GM18951 (cell line): ENCODE data around the gene SLC6A19.

Experiments
- POLR2A ChIP-seq: IDR thresholded peaks from 4 replicates; pipeline ENCODE4 v1.6.1; 2011; ENCODE audit warnings: mild to moderate bottlenecking; ENCODE audit not compliant: insufficient read length, insufficient read depth; ENCODE audit errors: extremely low read depth
- in situ Hi-C: fragments of 300-500 bp; cut with MboI; formaldehyde crosslinking; loops from one replicate; pipeline ENCODE4 v1.12.0; 2022; ENCODE audit warnings: low sequenced_read_pairs, mixed read lengths, inconsistent platforms; ENCODE audit not compliant: unreplicated experiment

Gene SLC6A19

DNA sequence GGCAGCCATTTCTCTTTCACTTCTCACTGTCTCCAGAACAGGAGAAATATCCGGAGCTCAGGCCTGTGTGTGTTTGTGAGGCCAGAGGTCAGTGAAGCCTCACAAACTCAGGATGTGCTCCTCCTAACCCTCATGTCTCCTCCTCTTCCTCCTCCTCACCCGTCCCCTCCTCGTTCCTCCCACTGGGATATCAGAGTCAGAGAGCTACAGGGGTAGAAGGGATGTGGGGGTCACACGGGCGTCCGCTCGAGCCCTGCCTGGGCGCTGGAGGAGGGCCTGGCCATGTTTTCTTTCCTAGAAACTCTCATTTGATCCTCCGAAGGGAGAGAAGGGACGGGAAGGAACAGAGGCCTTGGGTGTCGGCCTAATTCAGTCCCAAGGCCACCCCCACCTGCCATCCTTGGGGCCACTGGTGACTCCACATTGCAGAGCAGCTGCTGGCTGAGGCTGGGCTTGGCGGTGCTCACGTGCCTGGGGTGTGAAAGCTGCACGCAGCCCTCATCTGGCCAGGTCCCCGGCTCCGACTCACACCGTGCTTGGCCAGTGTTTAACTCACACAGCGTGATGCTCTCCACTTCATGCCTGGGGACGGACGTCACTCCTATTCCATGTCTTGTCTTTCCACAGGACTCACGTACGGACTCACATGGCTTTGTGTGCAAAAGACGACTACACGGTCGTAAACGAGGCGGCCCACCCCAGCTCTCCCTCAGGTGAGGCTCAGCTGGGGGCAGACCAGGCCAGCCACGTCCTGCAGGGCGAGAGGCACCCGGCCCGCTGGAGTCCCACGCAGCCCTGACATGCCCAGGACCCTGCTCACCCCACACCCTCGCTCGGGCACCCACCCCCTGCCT, 22.6 kb upstream of the SLC6A19 start:
- in situ Hi-C loops, result loop anchor here (10.0 kb wide), 1 partner anchor 466 kb away; no protein-coding TSS in a partner anchor
- TF ChIP-seq POLR2A, result no peak

DNA sequence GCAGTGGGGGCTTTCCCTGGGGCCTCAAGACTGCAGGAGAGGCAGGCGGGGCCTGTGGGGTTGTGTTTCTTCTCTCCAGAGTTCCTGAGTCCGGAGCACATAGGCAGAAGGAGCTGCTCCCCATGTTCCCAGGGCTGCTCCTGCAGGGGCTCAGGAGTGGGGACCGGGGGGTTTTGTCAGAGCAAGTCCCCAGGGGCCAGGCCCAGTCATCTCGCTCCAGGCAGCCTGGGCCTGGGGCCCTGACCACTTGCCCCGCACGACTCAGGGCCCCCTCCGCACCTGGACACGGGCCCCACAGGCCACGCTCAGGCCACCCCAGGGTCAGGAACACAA, 22.0 kb upstream of the SLC6A19 start:
- no peak for TF ChIP-seq POLR2A
- in situ Hi-C loops, result loop anchor here (10.0 kb wide), 1 partner anchor 465 kb away; no protein-coding TSS in a partner anchor

DNA sequence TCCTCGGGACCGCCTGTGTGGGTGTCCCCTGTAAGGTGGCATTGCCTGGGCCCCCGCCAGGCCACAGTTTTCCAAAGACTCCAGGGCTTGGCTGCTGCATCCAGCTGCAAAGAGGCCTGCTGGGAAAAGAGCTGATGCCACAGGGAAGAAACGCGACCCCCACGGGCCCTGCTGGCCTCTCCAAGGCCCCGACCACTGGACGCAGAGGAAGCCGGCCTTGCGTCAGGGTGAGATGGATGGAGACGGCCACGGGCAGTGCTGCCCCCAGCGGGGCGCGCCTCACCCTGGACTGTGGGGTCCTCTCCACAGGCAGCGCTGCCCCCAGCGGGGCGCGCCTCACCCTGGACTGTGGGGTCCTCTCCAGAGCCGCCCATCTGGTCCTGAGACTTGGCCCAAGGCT, 21.3 kb upstream of the SLC6A19 start:
- in situ Hi-C loops, result no loop called here
- no peak for TF ChIP-seq POLR2A

DNA sequence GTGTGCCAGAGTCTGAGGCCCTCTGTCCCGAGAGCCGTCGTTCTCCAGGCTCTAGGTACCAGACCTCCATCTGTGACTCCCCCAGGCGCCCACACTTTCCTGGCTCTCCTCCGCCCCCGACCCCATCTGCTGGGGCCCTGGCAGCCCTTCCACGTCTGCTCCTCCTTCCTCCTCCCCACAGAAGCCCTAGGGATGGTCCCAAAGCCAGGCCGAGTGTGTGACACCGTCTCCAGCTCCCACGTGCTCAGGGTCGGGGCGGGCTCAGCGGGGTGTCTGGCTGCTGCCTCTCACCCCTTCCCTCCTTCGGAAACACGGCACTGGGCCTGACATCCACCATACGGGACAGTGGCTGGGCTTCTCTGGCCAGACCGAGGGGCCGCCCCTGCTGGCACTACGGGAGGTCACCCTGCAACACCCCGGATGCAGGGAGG, 20.5 kb upstream of the SLC6A19 start:
- in situ Hi-C loops, result no loop called here
- TF ChIP-seq POLR2A, result no peak

DNA sequence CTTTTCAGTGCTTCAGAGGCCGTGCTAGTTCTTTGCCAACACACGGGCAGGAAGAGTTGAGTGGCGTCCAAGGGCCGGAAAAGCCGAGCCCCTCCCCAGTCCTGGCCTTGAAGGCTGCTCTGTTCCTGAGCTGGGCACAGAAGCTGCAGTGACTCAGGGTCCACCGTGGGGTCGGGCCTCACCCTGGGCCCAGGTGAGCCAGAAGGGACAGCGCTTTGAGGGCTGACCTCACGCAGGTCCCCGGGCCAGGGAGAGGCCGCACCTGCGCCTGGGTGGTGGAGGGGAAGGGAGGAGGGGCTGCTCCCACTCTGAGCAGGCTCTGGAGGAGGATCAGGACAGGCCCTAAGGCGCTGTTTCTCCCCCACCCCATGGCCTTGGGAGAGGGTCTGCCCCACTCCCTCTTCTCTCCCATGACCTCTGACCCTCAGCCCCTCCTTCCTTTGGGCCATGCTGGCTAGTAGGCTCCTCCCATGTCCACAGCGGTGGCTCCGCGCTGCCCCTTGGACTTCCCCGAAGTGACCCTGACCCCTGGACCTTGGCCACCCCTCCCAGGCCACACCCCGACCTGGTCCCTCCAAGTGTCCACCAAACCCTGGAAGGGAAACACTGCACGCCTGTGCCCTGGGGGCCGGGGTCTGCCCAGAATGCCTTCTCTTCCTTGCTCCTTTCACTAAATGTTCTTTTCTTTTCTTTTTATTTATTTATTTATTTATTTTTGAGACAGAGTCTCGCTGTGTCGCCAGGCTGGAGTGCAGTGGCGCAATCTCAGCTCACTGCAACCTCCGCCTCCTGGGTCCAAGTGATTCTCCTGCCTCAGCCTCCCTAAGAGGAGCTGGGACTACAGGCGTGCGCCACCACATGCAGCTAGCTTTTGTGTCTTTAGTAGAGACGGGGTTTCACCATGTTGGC, 19.7 kb upstream of the SLC6A19 start:
- in situ Hi-C loops, result no loop called here
- TF ChIP-seq POLR2A, result no peak

DNA sequence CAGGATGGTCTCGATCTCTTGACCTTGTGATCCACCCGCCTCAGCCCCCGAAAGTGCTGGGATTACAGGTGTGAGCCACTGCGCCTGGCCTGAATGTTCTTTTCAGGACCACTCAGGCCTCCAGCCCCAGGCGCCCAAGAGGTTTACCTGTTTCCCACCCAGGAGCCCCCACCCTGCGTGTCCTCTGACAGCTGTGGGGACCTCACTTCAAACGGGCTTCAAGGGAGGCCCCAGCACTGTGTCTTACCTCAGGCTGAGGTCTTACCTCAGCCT, 19.1 kb upstream of the SLC6A19 start:
- in situ Hi-C loops, result no loop called here

DNA sequence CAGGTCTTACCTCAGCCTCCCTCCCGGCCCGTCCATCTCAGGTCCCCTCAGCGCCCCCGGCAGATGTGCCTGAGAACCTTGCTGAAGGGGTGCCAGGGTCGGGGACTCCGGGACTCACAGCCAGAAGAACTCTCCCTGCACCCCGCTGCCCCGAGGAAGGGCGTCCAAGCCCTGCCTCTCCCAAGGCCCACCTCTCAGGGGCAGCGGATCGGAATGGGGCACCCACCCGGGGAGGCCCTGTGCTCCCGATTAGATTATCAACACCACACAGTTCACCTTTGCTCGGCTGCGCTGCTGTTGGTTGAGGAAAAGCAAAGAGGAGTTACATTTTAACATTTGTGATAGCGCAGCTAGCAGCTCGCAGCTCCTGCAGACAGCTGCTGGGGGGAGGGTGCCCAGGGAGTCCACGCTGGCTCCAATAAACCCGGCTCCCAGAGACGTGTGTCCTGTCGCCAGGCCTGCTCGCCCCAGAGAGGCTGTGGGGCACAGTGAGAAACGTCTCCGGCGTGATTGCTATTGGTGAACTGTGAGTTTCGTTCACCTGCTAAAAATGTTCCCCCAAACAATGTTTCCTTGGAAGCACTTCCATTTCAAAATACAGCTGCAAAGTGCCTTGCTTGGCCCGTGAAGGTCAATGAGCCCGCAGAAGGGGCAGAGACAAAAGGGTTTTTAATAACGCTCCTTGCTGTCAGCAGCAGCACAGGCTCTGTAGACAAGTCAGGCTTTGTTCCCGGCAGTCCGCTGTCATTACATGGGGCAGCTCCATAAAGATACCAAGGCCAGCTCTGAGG, 18.6 kb upstream of the SLC6A19 start:
- no peak for TF ChIP-seq POLR2A
- in situ Hi-C loops, result no loop called here

More for the DNA sequence above, 19.1 kb upstream of the SLC6A19 start:
- TF ChIP-seq POLR2A, result no peak

DNA sequence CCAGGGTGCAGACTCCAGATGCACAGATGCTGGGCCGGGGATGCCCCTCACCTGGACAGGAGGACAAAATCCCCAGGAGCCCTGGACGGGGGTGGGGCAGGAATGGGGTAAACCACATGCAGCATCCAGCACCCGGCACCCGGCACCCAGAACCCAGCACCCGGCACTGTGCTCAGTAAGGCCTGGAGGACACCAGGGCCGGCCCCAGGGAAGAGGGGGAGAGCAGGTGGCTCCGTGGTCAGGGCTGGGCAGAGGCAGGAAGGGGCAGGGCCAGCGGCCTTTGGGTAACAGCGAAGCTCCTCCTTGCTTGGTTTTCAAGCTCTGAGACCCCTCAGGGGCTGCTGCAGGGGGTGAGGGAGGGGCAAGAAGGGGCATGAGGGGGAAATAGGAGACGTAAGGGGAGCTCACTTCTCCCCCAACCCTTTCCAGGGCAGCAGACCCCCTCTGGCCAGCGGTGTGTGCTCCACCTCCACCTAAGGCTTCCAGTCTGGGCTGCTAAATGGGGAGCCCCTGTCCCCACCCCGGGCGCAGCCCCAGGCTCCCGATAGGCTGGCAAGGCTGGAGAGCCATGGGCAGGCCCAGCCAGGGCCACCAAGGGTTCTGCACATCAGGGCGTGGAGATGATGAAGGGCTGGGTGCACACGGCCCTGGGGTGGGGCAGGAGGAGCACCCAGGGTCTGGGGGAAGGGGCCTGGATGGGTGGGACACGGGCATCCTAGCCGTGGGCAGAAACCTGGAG, 17.8 kb upstream of the SLC6A19 start:
- TF ChIP-seq POLR2A, result no peak
- in situ Hi-C loops, result no loop called here

DNA sequence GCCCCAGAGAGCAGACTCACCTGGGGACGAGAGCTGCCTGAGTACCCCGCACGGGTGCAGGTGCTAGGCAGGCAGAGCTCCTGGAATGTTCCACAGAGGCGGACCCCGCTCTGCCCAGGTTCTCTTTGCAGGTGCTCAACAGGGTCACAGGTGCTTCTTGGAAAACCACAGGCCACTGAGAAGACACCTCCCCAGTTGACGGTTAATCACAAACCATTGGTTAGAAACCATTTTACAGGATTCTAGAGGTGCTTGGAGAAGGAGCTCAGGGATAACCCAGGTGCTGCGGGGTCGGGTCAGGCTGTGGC, 17.3 kb upstream of the SLC6A19 start:
- TF ChIP-seq POLR2A, result no peak
- in situ Hi-C loops, result no loop called here

DNA sequence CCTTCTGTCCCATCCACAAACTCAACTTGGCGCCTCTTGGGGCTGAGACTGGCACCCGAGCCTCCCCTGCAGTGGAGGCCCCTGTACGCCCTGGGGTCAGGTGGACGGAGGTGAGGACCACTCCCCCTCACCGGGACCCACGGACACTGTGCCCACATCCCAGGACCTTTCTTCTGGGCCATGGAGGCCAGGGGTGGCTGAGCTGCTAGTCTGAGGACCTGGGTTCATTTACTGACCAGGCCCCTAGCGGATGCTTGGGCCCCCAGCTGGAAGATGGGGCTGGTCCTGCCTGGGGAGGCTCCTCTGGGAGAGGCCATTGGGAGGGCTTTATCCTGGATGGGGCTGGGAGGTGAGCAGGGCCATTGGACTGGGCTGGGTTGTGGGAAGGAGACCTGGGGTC, 16.9 kb upstream of the SLC6A19 start:
- in situ Hi-C loops, result no loop called here
- TF ChIP-seq POLR2A, result no peak

DNA sequence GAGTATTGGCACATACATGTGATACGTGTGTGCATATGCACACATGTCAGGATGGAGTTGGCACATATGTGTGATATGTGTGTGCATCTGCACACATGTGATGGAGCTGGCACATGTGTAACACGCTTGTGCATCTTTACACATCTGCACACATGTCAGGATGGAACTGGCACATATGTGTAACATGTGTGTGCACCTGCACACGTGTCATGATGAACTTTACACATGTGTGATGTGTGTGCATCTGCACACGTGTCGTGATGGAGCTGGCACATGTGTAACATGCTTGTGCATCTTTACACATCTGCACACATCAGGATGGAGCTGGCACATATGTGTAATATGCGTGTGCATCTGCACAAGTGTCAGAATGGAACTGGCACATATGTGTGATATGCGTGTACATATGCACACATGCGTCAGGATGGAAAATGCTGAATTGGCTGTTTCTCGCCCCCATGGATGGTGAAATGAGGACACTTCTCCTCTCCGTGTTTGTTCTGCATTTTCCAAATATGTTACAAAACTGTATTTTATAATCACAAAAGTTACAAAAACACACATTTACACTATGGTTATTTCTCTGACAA, 16.3 kb upstream of the SLC6A19 start:
- in situ Hi-C loops, result no loop called here
- TF ChIP-seq POLR2A, result no peak

DNA sequence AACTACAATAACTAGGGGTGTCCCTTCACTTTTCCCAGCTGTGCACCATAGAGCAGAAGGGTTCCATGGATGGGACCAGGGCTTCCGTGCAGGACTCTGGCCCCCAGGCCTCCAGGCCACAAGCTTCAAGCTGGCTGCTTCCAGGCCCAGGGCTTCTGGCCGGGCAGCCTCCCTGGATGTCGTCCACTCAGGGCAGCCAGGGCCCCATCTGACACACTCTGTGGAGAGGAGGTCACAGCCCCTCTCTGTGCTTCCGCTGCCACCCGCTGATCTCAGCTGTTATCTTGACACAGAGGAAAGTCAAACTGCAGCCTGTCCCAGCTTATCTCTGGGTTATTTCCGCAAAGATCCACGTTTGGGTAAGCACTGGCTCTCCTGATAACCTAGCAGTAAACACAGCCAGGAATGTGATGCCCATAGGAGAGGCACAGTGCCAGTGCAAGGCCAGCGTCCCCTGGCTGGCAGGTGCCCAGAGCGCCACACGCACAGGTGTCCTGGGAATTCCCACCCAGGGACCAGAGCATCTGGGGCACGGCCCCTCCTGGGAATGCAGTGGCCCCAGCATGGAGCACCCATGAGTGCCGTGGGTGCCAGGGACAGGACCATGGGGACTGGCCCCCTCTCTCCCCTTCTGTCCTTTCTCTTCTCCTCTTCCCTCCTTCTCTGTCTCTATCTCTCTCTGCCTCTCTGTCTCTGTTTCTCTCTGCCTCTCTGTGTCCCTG, 15.6 kb upstream of the SLC6A19 start:
- no peak for TF ChIP-seq POLR2A
- in situ Hi-C loops, result no loop called here
